Cerebellar nuclear complex (tissue), 1 donor: ENCODE data around the gene DPP6.

Experiments used
- DNase-seq, 2 experiments: peaks; one replicate each; lab custom pipeline; 2025; lab: John Stamatoyannopoulos, UW

DPP6 gene

GRCh38 chr7:154880513-154880912, 828.3 kb downstream of the DPP6 start:
- DNase-seq, result no peak

GRCh38 chr7:154881026-154881425, 828.8 kb downstream of the DPP6 start:
- DNase-seq, result peak in 1 of 2 experiments; percentile 31

- no peak for DNase-seq
Measured at GRCh38 chr7:154881526-154881925, 829.3 kb downstream of the DPP6 start.

GRCh38 chr7:154882931-154883474, 830.8 kb downstream of the DPP6 start:
- DNase-seq, result no peak

DNA sequence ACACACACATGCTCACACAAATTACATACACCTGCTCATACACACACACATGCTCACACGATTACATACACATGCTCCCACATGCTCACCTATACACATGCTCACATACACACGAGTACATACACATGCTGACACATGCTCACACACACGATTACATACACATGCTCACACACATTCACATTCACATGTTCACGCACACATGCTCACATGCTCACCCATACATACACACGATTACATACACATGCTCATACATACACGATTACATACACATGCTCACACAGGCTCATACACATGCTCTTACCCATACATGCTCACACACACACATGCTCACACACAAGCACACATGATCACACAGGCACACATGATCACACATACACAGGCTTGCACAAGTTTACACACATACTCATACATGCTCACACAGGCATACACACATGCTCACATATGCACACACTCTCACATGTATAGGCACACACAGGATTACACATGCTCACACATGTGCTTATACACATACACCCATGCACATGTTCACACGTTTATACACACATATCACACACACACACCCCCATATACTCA, 832.2 kb downstream of the DPP6 start:
- no peak for DNase-seq

DNA sequence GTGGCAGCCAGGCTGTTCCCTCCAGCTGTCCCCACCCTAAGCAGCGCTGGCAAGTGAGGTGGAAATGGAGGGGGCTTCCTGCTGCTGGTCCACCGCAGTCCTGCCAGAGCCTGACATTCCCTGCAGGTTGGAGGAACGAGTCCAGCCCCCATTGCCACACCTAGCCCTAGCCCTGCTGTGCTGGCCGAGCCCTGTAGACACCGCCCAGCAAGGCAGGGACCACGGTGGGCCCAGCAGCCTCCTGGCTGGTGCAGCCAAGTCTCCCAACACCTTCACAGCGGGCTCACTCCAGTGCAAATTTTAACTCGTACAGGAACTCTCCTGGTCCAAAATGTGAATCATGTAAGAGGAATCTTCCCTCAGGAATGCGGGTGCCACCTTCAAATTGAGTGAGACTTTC, 834.4 kb downstream of the DPP6 start:
- DNase-seq, result no peak

DNA sequence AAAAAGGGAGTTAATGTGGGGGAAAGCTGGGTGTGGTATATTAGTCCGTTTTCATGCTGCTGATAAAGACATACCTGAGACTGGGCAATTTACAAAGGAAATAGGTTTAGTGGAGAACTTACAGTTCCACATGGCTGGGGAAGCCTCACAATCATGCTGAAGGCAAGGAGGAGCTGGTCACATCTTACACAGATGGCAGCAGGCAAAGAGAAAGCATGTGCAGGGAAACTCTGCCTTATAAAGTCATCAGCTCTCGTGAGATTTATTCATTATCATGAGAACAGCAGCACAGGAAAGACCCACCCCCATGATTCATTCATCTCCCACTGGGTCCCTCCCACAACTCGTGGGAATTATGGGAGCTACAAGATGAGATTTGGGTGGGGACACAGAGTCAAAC, 836.5 kb downstream of the DPP6 start:
- no peak for DNase-seq

- no peak for DNase-seq
Measured at GRCh38 chr7:154892459-154892858, 840.3 kb downstream of the DPP6 start.

DNA sequence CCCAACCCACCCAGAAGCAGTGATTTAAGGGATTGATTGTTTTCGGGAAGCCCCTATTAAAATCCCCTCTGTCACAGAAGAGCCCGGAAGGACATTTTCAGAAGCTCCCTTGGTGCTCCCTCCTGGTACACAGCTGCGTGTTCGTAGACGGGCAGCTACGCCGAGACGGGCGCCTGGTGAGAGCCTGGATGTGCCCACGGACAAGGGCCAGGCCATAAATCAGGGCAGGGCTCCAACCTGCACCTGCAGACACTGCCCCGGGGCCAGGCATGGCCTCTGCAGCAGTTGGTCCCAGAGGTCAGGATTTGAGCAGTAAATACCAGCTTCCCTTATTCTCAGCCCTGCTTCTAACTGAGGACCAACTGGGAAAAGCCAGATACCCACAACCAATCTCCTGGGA, 843.9 kb downstream of the DPP6 start:
- DNase-seq, result no peak

DNA sequence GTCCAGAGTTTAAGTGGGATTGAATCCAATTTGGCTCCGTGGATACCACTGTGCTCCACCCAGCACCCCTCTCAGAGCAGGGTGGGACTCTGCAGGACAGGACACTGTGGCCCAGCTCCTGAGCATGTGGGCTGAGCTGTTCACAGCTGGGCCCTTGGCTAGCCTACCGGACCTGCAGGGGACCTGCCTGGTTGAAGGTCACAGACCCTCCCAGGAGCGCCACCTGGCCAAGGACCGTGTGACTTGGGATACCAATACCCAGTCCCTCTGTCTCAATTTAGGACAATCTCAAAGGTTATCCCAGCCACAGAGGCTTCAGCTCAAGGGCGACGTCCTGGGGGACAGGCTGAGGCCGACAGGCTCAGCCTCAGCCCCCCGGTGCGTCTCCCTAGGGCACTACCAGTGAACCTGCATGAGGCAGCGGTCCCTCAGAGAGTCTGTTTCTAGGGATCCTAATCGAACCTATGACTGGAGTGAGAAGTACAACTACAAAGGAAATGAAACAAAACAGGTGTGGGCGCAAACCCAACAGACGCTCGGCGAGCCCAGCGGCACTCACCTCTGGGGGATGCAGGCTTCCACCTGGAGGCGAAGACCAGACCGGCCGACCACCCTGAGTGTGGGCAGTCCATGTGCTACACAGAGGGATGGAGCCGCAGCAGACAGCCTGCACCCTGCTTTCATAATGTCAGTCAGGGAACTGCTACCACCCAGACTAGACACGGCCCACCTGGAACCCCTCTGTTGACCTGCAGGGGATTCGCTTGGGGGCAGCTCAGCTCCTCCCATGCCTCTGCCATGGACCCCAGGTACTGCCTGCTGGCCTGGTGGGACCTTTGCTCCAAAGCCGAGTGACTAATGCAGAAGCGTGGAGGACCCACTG, 847.0 kb downstream of the DPP6 start:
- DNase-seq, result no peak

- no peak for DNase-seq
Measured at GRCh38 chr7:154899862-154900261, 847.7 kb downstream of the DPP6 start.

GRCh38 chr7:154902600-154903082, 850.4 kb downstream of the DPP6 start:
- no peak for DNase-seq

DNA sequence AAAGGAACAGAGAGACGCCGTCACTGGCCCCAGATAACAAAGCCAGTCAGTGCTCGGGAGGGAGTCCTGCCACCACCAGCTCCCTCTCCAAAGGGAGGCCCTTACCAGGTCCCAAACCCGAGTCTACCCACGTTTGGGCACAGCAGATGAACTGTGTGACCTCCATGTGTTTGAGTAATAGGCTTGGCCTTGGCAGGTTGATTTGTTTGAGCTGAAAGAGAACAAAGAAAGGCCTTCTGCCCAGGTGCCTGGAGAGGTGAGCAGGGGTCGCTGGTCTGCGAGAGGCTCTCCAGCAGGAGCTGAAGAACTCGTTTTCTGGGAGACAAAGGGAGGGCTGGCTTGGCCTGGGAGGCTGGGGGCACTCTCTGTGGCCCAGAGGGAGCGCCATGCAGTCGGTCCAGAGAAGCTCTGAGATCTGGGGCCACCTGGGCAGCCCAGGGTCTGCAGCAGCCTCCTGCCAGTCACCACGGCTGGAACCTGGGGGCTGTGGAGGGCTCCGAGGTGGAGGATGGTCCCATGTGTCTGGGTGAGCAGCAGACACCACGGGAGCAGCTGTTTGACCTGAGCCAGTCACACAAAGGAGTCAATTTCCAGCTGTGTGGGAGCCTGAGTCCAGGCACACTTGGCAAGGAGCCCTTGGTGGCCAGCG, 851.0 kb downstream of the DPP6 start:
- no peak for DNase-seq

- no peak for DNase-seq
Measured at GRCh38 chr7:154905146-154905545, 852.9 kb downstream of the DPP6 start.

DNA sequence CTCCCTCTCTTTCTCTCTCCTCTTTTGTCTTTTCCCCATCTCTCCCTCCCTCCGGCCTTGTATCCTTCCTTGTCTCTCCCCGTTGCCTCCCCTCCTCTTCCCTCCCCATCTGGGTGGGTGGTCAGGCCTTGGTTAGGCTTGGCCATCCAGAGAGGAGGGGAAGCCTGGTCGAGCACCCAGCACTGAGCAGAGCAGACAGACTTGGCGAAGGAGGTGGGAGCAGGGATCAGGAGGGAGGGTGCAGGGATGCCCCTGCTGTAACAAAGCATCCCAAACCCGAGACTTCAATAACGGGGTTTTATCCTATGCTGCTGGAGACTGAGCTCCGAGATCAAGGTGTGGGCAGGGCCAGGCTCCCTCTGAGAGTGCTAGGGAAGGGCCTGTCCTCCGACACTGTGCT, 853.4 kb downstream of the DPP6 start:
- no peak for DNase-seq

DNA sequence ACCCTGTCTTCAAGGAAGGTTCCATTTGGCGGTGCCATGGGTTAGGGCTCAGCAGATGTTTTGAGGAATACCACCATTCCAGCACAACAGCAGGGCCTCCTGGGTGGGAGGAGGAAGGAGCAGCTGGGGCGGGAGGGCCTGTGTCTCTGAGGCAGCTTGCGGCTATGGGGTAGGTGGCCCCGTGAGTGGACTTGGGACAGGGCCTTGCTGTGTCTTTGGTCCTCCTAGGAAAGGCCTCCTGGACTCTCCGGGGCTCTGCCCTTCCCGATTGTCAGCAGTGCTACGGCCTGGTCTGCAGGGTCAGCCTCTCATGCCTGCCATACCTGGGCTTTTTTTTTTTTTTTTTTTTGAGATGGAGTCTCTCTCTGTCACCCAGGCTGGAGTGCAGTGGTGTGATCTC, 854.0 kb downstream of the DPP6 start:
- DNase-seq, result no peak

- no peak for DNase-seq
Measured at GRCh38 chr7:154906736-154907355, 854.6 kb downstream of the DPP6 start.

DNA sequence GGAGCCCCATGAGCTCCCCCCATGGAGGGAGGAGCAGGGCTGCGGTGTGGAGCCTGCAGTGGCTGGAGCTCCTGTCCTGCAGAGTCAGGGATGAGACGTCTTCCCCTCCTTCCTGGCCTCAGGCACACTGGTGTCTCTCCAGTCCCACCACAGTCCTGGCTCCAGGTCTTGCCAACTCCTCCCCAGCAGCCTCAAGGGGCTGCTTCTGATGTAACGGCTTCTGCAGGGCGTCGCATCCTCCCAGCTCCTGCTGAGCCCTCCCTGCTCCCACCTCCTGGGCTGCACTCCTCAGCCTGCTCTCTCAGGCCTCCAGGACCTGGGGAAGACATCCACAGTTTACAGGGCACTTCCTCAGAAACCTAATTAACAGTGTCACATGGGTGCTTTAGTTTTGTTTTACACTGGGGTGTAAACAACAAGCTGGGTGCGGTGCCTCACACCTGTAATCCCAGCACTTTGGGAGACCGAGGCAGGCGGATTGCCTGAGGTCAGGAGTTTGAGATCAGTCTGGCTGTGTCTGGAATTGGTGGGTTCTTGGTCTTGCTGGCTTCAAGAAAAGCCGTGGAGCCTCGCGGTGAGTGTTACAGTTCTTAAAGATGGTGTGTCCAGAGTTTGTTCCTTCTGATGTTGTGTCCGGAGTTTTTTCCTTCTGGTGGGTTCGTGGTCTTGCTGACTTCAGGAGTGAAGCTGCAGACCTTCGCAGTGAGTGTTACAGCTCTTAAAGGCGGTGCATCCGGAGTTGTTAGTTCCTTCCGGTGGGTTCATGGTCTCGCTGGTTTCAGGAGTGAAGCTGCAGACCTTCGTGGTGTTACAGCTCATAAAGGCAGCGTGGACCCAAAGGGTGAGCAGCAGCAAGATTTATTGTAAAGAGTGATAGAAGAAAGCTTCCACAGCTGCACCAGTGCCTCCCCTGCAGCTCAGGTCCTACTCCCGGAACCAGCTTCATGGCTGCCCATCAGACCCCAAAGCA, 855.7 kb downstream of the DPP6 start:
- no peak for DNase-seq

DNA sequence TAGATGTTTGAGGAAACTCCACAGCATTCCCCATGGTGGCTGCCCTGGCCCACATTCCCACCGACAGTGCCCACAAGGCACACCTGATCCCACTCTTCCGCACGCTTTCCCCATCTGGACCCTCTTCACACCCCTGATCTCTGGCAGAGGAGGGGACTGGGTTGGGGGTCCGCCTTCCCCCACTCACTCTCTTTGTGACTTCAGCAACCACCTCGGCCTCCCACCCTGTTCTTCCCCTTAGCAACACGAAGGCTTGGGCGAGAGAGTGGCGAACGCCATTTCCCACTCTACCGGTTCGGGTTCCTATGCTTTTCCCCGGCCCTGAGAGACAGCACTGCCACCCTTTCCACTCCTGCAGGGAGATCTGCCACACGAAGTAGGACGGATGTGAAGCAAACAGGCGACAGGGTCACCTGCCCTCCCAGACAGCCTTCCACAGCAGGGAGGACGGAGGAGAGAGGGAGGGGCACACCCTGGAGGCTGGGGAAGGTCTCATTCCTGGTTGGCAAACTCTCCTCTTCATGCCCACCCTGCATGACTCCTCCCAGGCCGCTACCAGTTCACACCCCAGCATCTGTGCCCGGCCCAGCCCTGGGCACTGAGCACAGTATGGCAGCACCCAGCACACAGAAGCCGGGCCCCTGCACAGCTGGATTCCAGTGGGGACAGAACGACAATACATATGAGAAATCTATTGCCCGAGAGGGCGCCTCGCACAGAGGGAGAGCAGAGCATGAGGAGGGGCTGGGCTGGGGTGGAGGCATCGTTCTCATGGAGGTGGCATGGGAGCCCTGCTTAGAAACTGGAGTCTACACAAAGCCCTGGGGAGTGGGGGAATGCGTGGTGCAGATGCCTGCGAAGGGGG, 857.3 kb downstream of the DPP6 start:
- no peak for DNase-seq

DNA sequence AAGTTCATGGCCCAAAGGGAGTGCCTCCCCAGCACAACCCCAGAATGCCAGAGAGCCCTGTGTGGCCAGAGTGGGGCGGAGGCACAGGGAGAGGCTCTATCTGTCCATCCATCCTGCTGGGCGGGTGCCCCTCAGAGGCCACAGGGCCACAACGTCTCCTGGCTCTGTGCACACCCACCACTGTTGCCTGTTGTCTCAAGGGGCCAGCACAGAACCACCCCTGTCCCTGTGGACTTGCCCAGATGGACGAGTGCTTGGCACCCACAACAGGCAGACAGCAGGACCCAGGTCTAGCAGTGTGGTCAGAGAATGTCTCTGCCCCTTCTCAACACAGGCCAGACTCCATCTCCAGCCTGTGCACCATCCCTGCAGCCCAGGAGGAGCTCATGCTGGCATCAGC, 857.9 kb downstream of the DPP6 start:
- no peak for DNase-seq
